Measurements from ENCODE around the gene CARMIL3.
"Not testable (repeated sequence)": the region's sequence is repeated elsewhere in the genome, so short reads cannot be mapped to it uniquely, and the experiment has no call there.

- TF ChIP-seq POLR2AphosphoS5, CTCF (IDR thresholded peaks at IDR 0.05): not testable (repeated sequence)
Observed at GRCh38 chr14:24049002-24049401, 2.8 kb upstream of the CARMIL3 start.
